HEK293 (cell line): Measurements from ENCODE around the gene FOSB.

Source experiments
- INSM2 ChIP-seq: fragments of 450-650 bp; formaldehyde crosslinking; IDR thresholded peaks from 2 replicates; pipeline ENCODE4 v1.5.1; 2016; ENCODE audit warnings: missing biosample characterization, missing genetic modification characterization
- SP7 ChIP-seq: fragments of 450-650 bp; formaldehyde crosslinking; IDR thresholded peaks from 2 replicates; pipeline ENCODE4 v1.5.1; 2016; ENCODE audit warnings: missing biosample characterization, missing genetic modification characterization
- TCF7L2 ChIP-seq: IDR thresholded peaks from 2 replicates; pipeline ENCODE4 v1.6.1; 2011; ENCODE audit warnings: low read depth, mild to moderate bottlenecking, inconsistent platforms, low read length, moderate library complexity, borderline replicate concordance
- ZBTB21 ChIP-seq: fragments of 450-650 bp; formaldehyde crosslinking; IDR thresholded peaks from 2 replicates; pipeline ENCODE4 v1.5.1; 2017; ENCODE audit warnings: missing biosample characterization, missing genetic modification characterization
- ZEB2 ChIP-seq: fragments of 450-650 bp; formaldehyde crosslinking; IDR thresholded peaks from 2 replicates; pipeline ENCODE4 v1.5.1; 2016; ENCODE audit warnings: missing biosample characterization, missing genetic modification characterization
- TF ChIP-seq, protein P1 (sequence below): fragments of 450-650 bp; formaldehyde crosslinking; IDR thresholded peaks from 2 replicates; pipeline ENCODE4 v1.5.1; 2016; ENCODE audit warnings: missing biosample characterization, missing genetic modification characterization

DNA sequence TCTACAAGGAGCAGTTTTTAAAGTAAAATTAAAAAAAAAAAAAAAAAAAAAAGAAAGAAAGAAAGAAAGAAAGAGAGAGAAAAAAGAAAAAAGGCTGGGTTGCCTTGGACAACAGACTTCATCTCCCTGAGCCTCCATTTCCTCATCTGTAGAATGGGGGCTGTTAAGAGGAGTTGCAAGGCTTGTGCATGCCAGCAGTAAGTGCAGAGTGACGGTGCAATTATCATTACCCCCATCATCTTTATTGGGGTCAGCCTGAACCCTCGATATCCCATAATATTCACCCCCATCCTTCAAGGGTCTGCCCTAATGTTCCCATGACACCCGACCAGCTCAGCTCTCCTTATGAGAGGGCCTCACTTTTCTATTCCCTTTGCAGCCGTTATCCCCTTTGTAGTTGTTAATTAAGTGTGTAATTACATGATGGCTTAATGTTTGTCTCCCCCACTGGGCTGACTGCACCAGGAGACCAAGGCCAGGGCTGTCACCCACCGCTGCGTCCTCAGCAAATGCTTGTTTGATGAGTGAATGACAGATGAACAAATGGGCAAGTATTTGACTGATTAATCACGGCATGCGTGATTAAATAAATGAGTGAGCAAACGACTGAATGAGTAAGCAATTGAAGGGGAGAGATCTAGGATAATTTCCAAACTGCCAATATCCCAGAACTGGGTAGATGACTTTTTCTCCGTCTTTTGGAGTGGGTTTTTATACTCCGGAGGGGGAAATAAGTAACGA lies 10.1 kb downstream of the FOSB start:
- TF ChIP-seq, protein P1, sequence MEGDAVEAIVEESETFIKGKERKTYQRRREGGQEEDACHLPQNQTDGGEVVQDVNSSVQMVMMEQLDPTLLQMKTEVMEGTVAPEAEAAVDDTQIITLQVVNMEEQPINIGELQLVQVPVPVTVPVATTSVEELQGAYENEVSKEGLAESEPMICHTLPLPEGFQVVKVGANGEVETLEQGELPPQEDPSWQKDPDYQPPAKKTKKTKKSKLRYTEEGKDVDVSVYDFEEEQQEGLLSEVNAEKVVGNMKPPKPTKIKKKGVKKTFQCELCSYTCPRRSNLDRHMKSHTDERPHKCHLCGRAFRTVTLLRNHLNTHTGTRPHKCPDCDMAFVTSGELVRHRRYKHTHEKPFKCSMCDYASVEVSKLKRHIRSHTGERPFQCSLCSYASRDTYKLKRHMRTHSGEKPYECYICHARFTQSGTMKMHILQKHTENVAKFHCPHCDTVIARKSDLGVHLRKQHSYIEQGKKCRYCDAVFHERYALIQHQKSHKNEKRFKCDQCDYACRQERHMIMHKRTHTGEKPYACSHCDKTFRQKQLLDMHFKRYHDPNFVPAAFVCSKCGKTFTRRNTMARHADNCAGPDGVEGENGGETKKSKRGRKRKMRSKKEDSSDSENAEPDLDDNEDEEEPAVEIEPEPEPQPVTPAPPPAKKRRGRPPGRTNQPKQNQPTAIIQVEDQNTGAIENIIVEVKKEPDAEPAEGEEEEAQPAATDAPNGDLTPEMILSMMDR (tag by site-specific recombination): no peak
- TF ChIP-seq INSM2 (no peak), ZEB2 (tag by site-specific recombination) (no peak), TCF7L2 (no peak), ZBTB21 (tag by site-specific recombination) (no peak), SP7 (peak; percentile 56; the same call in 1 of the 2 replicates)
